Gastrocnemius medialis (tissue), 4 donors: Measurements from ENCODE around the gene CCDC92B.

Experiments used
- CTCF ChIP-seq, 5 experiments: fragments of 450-650 bp in 3 of 5; fragments of 200-600 bp in 2 of 5; sonication (generic) in 2 of 5; IDR thresholded peaks in 4 of 5; conservative IDR thresholded peaks in 1 of 5; 1 replicate in 4 of 5; 2 replicates in 1 of 5; pipeline ENCODE4 v1.5.1; 2016 to 2019; ENCODE audit warnings: antibody characterized with exemption in 5 of 5, mild to moderate bottlenecking in 3 of 5, moderate library complexity in 3 of 5
- POLR2A ChIP-seq, 2 donors: fragments of 450-650 bp; IDR thresholded peaks; one replicate each; pipeline ENCODE4 v1.6.1; 2017; ENCODE audit warnings: antibody characterized with exemption in 2 of 2, mild to moderate bottlenecking in 2 of 2, moderate library complexity in 2 of 2

- TF ChIP-seq CTCF (IDR thresholded peaks at IDR 0.05 in 4 of 5, conservative IDR thresholded peaks at IDR 0.05 in 1 of 5) (no peak), POLR2A (IDR thresholded peaks at IDR 0.05) (no peak)
Measured at GRCh38 chr17:2709183-2709661, 40.2 kb downstream of the CCDC92B start.
